ENCODE data around the gene SMOC2.

Gene SMOC2

DNA sequence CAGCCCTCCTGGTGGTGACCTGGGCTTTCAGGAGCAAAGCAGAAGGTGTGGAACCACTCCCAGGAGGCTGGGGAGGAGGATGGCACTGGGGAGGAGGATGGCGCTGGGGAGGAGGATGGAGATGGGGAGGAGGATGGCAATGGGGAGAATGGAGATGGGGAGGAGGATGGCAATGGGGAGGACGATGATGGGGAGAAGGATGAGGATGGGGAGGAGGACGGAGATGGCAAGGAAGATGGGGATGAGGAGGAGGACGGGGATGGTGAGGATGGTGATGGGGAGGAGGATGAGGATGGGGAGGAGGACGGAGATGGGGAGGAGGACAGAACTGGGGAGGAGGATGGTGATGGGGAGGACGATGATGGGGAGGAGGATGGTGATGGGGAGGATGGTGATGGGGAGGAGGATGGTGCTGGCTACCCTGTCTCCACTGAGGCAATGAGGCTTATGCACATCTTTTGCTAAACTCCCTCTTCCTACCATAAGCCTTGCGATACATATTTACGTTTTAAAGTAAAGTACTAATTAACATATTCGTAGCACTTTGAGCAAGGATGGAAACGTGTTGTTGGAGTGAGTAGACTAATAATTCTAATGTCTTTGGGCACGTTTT lies 7.4 kb downstream of the SMOC2 start:
- no peak for DNase-seq

DNA sequence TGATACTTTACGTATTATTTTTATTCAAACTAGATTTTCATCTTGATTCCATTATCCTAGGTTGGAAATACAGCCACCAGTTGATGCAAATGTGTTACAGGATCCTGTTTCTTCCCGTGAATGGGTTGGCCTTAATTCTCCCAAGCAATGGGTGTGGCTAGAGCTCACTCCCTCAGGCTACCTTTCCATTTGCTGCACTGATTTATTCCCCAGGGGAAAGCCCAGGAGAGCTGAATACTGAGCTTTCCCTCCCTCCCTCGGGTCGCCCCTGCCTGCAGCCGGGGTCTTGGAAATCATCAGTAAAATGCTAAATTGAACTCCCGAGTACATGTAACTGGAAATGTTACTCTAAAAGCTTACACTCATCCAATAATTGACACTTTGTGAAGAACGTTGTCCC lies 9.9 kb downstream of the SMOC2 start:
- DNase-seq, result peak; percentile 20

- no peak for DNase-seq
These were observed 11.0 kb downstream of the SMOC2 start for GRCh38 chr6:168451805-168452517.

DNA sequence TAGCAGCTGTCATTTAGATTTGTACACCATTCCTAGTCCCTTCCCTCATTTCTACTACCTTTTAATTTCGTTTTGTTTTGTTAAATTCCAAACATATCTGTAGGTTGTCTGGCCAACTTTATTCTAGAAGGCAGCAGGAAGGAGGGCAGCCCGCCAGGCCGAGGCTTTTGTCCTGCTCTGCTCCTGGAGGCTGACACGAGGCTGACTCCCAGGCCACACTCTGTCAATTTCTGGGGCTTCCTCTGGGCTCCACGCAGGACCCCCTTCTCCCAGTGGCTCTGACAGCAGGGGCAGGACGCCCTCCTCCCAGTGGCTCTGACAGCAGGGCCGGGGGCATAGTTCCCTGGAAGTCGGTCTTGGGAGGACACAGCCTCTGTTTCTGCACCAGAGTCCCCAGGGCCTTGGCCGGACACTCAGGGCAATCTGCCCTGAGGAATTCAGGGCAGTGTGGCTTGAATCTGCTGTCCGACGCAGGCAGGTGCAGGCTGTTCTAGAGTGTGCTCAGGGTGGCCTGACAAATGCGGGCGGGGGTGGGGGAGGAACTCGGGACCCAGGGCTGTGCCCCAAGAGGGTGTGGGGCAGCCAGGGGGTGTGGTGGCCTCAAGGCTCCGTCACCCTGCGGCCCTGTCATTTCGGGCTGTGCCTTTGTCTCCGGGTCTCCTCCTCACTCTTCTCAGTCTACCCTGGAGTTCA lies 11.8 kb downstream of the SMOC2 start:
- DNase-seq, result no peak

DNA sequence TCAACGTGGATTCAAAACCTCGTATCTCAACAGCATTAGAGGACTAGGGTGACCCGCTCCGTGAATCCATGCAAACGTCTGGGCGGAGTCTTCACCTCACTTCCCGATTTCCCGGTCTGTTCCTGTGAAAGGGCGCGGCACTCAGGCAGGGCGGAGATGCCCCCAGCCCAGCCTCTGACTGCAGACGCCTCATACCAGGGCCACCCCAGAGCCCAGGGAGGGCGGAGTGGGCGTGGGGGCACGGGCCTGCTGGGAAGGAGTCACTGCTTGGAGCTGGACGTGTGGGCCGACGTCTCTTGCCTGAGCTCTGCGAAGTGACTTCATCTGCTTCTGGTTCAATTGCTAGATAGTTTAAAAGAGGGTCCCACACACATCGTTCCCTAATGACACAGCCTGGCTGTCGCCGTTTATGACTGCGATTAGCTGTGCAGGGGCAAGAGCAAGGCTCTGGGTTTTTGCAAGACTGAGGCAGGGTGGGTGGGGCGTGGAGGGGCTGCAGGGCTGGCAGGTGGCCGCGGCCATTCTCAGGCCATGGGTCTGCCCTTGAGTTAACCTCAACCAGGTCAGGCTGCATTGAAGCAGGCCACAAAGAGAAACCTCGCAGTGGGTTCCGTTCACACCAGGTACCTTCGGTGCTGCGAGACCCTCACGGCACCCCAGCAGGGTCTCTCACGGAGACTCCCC lies 15.0 kb downstream of the SMOC2 start:
- DNase-seq, result no peak

DNA sequence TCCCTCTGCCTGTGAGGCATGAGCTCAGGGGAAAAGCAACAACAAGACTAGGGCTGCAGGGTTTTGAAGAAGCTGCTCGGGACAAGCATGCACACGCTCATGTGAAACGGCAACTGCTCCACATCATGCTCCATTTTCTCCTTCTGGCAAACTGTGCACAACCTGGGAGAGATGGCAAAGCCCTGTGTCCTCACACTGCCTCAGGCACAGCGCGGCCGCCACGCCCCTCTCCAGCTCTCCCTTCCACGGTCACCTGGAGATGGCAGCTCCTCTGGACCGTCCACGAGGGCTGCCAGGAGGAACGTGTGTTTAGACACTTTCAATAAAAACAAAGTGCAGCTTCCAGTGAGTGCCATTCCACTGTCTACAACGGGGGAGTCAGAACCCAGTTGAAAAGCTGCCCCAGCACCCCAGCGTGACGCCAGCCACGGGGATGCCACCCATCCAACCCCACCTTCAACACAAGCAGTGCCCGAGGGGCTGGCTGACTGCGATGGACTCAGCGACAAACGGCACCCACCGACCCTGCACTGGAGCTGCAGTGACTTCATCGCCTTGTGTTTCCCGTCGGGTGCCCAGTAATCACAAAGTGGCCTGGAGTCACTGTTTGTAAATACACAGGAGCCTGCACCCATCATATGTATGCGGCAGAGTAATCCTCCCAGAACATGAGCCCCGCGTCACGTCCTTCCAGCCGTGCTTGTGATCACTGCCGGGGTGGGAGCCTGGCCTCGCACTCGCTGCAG lies 16.1 kb downstream of the SMOC2 start:
- DNase-seq, result no peak

DNA sequence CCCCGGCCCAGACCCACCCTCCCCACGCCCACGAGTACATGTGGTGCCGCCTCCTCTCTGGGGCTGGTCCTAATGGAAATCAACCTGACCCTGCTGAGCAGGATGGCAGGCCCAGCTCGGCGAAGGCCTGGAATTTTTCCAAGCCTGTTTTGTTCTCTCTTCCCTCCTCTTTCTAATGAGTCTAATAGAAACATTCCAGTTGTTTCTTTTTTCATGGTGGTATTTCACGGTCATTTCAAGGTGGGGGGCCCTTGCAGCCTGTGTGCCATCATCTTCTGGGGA lies 16.6 kb downstream of the SMOC2 start:
- DNase-seq, result no peak

GRCh38 chr6:168458101-168458500 lies 17.1 kb downstream of the SMOC2 start:
- DNase-seq, result no peak

- DNase-seq, result no peak
These were observed 18.6 kb downstream of the SMOC2 start for GRCh38 chr6:168459572-168459971.

GRCh38 chr6:168462289-168462853 lies 21.4 kb downstream of the SMOC2 start:
- no peak for DNase-seq

DNA sequence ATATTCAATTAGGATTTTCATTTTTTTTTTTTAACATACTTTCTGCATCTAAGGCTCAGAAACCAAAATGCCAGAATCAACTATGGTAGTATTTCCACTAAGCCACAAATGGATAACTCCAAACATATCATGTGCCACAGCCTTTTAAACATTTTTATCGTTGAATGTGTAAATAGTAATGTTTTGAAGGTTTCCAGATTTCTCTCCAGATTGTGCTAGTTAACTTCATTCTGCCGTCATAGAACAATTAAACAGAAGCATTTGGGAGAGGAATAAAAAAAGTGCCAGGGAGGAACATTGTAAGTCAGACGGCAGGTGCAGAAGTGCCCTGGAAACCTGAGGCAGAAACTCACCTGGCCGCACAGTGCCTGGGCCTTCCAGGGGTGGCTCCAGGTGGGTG lies 23.6 kb downstream of the SMOC2 start:
- DNase-seq, result no peak

DNA sequence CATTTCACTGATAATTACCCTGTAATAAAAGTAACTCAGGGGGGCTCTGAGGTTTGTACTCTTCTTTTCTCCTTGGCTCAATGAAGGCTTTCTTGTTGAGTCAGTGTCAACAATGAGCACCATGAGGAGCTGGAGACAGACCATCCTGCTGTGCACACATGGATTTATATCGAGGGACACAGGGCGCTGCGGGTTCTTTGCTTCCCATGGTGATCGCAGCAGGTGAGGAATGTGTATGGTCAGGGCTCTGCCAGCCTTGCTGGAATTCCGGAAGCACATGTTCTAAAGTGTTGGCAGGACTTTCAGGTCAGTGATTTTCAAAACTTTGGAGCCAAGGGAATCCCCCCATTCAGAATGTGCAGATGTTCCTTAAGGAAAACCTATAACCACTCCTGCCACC lies 27.1 kb downstream of the SMOC2 start:
- DNase-seq, result no peak

DNA sequence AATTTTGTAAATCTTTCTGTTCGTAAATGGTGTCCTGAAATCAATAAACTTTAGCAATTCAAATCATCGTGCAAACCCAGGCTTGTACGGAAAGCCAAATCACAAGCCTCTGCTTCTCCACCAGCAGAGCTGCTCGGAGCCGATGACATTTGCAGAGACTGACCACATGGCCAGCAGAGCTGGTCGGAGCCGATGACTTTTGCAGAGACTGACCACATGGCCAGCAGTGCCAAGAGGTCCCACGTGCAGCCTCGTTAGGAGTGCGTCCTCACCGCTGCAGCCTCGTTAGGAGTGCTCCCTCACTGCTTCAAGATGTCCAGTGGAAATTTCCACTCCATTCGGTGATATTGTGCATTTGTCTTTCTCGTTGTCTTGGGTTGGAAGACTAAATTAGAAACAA lies 28.5 kb downstream of the SMOC2 start:
- DNase-seq, result no peak

- no peak for DNase-seq
These were observed 28.9 kb downstream of the SMOC2 start for GRCh38 chr6:168469926-168470325.

GRCh38 chr6:168472363-168472762 lies 31.4 kb downstream of the SMOC2 start:
- no peak for DNase-seq

DNA sequence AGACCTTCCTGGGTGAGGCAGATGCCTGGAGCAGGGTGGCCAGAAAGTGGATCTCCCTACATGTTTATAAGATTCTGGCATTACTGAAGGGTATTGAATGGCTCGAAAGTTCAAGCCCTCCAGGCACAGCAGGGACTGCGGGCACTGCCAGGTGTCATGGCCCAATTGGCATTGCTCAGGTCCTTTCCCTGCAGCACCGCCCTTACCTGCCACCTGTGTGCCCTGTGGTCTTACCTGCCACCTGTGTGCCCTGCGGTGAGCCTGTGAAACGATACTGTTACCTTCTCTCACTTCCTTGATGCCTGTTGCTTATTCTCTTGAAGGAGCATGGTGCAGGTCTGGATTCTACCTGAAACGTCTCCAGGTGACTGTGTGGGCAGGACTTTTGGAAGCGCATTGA lies 32.2 kb downstream of the SMOC2 start:
- no peak for DNase-seq

DNA sequence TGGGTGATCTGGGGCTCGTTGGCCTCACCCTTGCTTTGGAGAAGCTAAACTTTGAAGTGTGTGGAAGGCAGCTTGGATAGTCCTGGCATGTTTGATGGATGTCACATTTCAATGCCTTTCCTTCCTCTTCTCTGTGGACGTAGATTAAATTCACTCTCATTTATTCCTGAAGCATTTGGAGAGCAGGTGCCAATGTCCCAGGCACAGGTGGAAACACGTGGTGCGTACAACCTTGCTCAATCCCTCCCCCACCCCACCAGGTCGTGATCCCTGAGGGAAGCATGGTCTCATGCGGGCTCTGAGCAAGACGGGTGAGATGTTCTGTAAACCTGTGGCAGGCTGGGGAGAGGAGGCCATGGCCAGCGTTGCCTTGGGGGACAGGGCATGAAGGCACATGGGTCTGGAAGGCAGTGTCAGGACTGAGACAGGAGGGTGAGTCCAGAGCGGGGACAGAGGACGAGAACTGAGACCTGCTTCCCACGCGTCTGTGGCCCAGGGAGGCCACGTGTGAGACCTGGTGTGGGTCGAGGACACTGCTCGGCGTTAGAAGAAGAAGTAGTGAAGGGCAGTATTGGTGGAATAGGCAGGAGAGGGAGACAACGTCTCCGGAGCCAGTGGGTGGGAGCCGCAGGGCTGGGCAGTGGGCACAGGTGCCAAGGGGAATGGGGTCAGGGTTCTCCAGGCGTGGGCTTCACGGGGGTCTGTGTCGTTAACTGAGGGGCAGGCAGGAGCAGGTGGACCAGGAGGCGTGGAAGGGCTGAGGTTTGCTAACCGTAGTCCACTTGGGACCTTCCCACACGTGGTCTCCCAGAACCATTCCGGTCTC lies 34.4 kb downstream of the SMOC2 start:
- no peak for DNase-seq

DNA sequence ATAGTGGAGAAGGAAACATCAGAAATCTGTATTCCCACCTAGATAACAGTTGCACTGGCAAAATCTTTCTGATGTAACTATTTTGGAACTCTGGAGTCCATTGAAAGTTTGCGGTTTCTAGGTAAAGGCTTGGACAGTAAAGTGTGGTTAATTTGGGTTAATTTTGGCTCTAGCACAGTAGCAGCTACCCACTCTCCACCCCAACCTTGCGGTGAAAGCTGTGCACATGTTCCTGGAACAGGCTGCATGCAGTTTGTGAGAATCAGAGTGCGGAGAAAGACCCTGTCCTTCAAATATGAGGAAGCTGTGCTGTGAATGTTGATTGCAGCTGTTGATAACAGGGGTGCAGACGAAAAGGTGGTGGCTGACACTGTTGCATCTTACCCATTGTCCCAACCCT lies 38.4 kb downstream of the SMOC2 start:
- no peak for DNase-seq

- DNase-seq, result no peak
These were observed 39.5 kb downstream of the SMOC2 start for GRCh38 chr6:168480481-168480880.

DNA sequence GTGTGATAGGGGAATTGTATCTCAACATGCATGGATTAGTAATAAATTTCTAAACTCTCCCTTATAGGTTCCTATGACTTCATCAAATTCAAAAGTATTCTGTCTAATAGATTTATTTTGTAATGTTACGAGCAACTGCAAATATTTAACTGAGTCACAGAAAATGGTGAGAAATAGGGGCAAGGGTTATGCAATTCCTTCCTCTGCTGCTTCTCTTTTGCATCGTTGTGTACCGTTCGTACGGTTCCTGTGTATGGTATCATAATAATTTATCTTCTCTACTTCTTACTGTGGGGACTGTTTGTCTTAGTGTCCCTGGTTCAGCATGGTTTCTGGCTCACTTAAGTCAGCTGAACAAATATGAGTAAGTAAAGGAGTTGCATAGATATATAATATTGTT lies 44.8 kb downstream of the SMOC2 start:
- DNase-seq, result no peak

DNA sequence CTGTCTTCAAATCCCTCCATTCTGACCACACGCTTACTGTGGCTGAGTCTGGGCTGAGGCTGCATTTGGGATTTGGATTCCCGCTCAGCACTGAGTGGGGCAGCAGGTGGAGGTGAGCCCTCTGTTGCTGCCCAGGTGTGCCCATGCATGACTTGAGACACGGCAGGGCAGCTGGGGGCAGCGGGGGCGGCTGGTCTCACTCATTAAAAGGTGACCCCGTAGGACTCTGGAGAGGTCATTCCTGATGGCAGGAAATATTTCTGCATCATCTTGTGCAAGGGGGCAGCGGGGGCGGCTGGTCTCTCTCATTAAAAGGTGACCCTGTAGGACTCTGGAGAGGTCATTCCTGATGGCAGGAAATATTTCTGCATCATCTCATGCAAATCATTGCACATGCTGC lies 49.8 kb downstream of the SMOC2 start:
- DNase-seq, result no peak

DNA sequence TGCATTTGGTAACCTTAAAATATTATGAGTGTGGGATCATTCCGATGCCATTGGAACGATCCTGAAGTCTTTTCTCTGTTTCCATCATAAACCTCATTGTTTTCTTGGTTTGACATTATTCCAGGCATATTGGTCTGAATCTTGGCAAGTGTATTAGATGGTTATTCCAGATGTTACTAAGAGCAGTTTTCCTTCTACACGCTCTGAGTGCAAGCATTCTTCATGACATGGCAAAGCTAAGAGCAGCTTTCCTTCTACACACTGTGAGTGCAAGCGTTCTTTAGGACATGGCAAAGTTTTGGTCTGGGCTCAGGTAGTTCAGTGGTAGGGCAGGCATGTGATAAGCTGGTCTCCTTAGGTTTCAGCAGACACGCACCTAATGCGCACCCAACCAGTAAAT lies 53.0 kb downstream of the SMOC2 start:
- DNase-seq, result no peak
